ENCODE data around the gene MIS18A.

MIS18A gene

DNA sequence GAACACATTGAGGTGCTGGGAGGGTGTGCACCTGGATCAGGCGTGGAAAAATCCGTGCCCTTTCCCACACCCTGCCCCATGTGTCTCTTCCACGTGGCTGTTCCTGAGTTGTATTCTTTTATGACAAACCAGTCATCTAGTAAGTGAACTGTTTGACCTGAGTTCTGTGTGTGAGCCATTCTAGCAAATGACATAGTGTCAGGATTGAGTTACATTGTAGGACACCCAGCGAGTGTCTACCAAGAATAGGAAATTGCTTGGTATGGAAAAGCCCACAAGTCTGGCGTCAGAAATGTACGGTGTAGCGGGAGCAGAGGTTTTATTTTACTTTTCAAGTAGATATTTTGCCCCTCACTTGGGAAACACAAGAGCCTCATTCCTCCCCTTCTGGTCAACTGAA lies 18.6 kb upstream of the MIS18A start:
- no peak for DNase-seq
- TF ChIP-seq, protein P1, sequence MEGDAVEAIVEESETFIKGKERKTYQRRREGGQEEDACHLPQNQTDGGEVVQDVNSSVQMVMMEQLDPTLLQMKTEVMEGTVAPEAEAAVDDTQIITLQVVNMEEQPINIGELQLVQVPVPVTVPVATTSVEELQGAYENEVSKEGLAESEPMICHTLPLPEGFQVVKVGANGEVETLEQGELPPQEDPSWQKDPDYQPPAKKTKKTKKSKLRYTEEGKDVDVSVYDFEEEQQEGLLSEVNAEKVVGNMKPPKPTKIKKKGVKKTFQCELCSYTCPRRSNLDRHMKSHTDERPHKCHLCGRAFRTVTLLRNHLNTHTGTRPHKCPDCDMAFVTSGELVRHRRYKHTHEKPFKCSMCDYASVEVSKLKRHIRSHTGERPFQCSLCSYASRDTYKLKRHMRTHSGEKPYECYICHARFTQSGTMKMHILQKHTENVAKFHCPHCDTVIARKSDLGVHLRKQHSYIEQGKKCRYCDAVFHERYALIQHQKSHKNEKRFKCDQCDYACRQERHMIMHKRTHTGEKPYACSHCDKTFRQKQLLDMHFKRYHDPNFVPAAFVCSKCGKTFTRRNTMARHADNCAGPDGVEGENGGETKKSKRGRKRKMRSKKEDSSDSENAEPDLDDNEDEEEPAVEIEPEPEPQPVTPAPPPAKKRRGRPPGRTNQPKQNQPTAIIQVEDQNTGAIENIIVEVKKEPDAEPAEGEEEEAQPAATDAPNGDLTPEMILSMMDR (IDR thresholded peaks at IDR 0.05; ENCODE audit: low read depth, low read length), result no peak
- Histone ChIP-seq H3K36me3 (peaks cover 5% of the 10 kb centered on the region; the same call in 1 of the 2 replicates), H3K9me3 (no peaks in the 10 kb centered on the region), H3K27me3 (no peaks in the 10 kb centered on the region), H3K4me3 (ENCODE audit: low read depth, low read length) (no peak overlapping the region), H3K4me1 (no peaks in the 10 kb centered on the region)

- DNase-seq, result no peak
- TF ChIP-seq, protein P1 (IDR thresholded peaks at IDR 0.05; ENCODE audit: low read depth, low read length), result no peak
- Histone ChIP-seq H3K4me3 (ENCODE audit: low read depth, low read length) (no peak overlapping the region), H3K9me3 (no peaks in the 10 kb centered on the region), H3K4me1 (no peaks in the 10 kb centered on the region), H3K36me3 (no peaks in the 10 kb centered on the region), H3K27me3 (no peaks in the 10 kb centered on the region)
Measured at GRCh38 chr21:32285476-32285875, 6.6 kb upstream of the MIS18A start.

DNA sequence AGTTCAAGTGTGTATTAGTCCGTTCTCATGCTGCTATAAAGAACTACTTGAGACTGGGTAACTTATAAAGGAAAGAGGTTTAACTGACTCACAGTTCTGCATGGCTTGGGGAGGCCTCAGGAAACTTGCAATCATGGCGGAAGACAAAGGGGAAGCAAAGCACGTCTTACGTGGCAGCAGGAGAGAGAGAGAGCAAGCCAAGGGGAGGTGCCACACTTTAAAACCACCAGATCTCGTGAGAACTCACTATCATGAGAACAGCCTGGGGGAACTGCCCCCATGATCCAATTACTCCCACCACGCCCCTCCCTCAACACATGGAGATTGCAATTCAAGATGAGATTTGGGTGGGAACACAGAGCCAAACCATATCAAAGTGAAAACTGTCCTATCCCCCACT lies 4.1 kb upstream of the MIS18A start:
- no peaks in the 10 kb centered on the region for H3K27me3 ChIP-seq
- TF ChIP-seq, protein P1 (IDR thresholded peaks at IDR 0.05; ENCODE audit: low read depth, low read length), result no peak
- DNase-seq, result no peak
- H3K4me1 ChIP-seq, result no peaks in the 10 kb centered on the region; the same call in 1 of the 2 replicates
- H3K9me3 ChIP-seq, result no peaks in the 10 kb centered on the region
- H3K4me3 ChIP-seq (ENCODE audit: low read depth, low read length), result no peak overlapping the region
- no peaks in the 10 kb centered on the region for H3K36me3 ChIP-seq

- no peaks in the 10 kb centered on the region for H3K36me3 ChIP-seq
- no peaks in the 10 kb centered on the region; the same call in 1 of the 2 replicates for H3K4me1 ChIP-seq
- H3K27me3 ChIP-seq, result no peaks in the 10 kb centered on the region
- no peaks in the 10 kb centered on the region for H3K9me3 ChIP-seq
- TF ChIP-seq, protein P1 (IDR thresholded peaks at IDR 0.05; ENCODE audit: low read depth, low read length), result no peak
- no peak overlapping the region for H3K4me3 ChIP-seq (ENCODE audit: low read depth, low read length)
- DNase-seq, result no peak
Measured at GRCh38 chr21:32281531-32281930, 2.7 kb upstream of the MIS18A start.

- TF ChIP-seq, protein P1 (IDR thresholded peaks at IDR 0.05; ENCODE audit: low read depth, low read length), result no peak
- DNase-seq, result no peak
- no peaks in the 10 kb centered on the region for H3K27me3 ChIP-seq
- H3K4me1 ChIP-seq, result no peaks in the 10 kb centered on the region; the same call in 1 of the 2 replicates
- H3K4me3 ChIP-seq (ENCODE audit: low read depth, low read length), result peak overlapping the region; percentile 91
- H3K36me3 ChIP-seq, result no peaks in the 10 kb centered on the region; the same call in 1 of the 2 replicates
- no peaks in the 10 kb centered on the region for H3K9me3 ChIP-seq
Measured at GRCh38 chr21:32279377-32279680, 480 bp upstream of the MIS18A start.

- Histone ChIP-seq H3K9me3 (no peaks in the 10 kb centered on the region), H3K27me3 (no peaks in the 10 kb centered on the region), H3K4me1 (no peaks in the 10 kb centered on the region; the same call in 1 of the 2 replicates), H3K36me3 (peaks cover 3% of the 10 kb centered on the region; the same call in 1 of the 2 replicates), H3K4me3 (ENCODE audit: low read depth, low read length) (peak overlapping the region; percentile 91)
- no peak for DNase-seq
- TF ChIP-seq, protein P1 (IDR thresholded peaks at IDR 0.05; ENCODE audit: low read depth, low read length), result no peak
Measured at GRCh38 chr21:32278103-32278502, 746 bp downstream of the MIS18A start.

Measured in BE2C (cell line).